Measurements from ENCODE around the gene EFEMP1.
"Not testable (repeated sequence)": the region's sequence is repeated elsewhere in the genome, so short reads cannot be mapped to it uniquely, and the experiment has no call there.

EFEMP1 gene

DNA sequence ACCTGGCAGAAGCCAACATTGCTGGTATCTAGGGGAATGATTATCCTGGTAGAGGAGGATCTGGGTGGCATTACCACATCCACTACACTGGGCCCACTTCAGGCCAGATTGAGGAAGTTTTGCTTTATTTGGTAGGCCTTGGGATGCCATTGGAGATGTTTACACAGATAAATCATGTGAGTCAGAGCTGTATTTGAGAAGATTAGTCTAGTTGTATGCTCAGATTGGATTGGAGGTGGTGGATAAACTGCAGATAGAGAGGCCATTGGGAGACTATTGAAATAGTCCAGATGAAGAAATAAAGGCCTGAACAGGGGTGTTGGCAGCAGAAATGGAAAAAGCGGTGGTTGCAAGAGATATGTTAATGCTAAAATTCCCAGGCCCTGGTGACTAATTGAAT lies 81.5 kb downstream of the EFEMP1 start:
- H3K36me3 ChIP-seq (ENCODE audit: insufficient read depth, low read length) = no peaks in the 10 kb centered on the region
- H3K27me3 ChIP-seq (ENCODE audit: insufficient read depth, low read length) = no peaks in the 10 kb centered on the region
- no peaks in the 10 kb centered on the region for H3K9me3 ChIP-seq (ENCODE audit: low read length)
- H3K4me1 ChIP-seq (ENCODE audit: insufficient read depth, low read length) = peaks cover 13% of the 10 kb centered on the region
- no peak overlapping the region for H3K4me3 ChIP-seq (ENCODE audit: low read length)
- H2AFZ ChIP-seq (ENCODE audit: low read depth, low read length) = no peak overlapping the region

DNA sequence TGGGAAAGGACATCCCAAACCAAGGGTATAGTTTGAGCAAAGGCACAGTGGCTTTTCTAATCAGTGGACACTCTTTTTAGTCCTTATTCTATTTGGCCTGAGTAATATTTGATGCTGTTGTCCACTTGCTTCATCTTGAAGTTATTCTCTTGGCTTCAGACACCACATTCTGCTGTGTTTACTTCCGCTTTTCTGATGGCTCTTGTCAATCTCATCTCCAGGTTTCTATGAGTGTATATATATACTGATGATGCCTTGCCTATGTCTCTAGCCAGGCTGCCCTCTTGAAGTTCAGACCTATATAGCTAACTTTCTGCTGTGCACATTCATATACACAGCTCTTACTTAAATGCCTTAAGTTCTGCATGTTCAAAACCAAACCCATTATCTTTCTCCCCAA lies 83.1 kb downstream of the EFEMP1 start:
- Histone ChIP-seq H3K36me3 (ENCODE audit: insufficient read depth, low read length) (no peaks in the 10 kb centered on the region), H3K9me3 (ENCODE audit: low read length) (no peaks in the 10 kb centered on the region), H3K4me1 (ENCODE audit: insufficient read depth, low read length) (peaks cover 13% of the 10 kb centered on the region), H2AFZ (ENCODE audit: low read depth, low read length) (no peak overlapping the region), H3K4me3 (ENCODE audit: low read length) (no peak overlapping the region), H3K27me3 (ENCODE audit: insufficient read depth, low read length) (no peaks in the 10 kb centered on the region)

DNA sequence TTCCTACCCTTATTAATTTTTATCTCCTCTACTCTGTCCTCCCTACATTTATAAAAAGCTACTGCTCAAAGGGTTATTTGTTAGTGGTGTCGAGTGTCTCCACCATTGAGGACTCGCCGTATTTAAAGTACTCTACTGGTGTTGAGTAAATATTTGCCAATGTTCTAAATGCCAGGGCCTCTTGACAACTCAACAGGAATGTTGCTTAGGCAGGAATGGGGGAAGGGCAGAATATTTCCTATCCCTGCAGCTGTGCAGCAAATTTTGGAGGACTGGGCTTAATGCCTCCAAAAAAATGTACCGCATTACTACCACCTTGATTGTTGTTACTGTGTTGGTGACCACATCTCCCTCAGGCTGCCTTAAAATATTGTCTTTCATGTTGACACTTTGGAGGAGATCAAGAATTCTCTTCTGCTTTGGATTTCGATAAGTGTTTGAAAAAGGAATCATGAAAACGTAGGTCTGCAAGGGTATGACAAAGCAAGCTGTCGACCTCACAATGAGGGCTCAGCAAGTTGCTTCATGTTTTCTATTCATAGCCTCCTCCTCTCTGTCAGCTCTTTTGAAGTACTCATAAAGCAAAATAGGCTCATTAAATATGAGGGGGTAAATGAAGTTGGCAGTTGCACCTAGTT lies 84.3 kb downstream of the EFEMP1 start:
- H3K27me3 ChIP-seq (ENCODE audit: insufficient read depth, low read length) = no peaks in the 10 kb centered on the region

GRCh38 chr2:55838653-55839052 lies 84.9 kb downstream of the EFEMP1 start:
- Histone ChIP-seq H3K4me3 (ENCODE audit: low read length) (no peak overlapping the region), H2AFZ (ENCODE audit: low read depth, low read length) (no peak overlapping the region), H3K36me3 (ENCODE audit: insufficient read depth, low read length) (no peaks in the 10 kb centered on the region), H3K27me3 (ENCODE audit: insufficient read depth, low read length) (no peaks in the 10 kb centered on the region), H3K4me1 (ENCODE audit: insufficient read depth, low read length) (peaks cover 13% of the 10 kb centered on the region), H3K9me3 (ENCODE audit: low read length) (no peaks in the 10 kb centered on the region)

More for the DNA sequence above, 84.3 kb downstream of the EFEMP1 start:
- H3K4me3 ChIP-seq (ENCODE audit: low read length) = no peak overlapping the region
- H3K9me3 ChIP-seq (ENCODE audit: low read length) = no peaks in the 10 kb centered on the region
- H3K4me1 ChIP-seq (ENCODE audit: insufficient read depth, low read length) = peaks cover 13% of the 10 kb centered on the region
- no peak overlapping the region for H2AFZ ChIP-seq (ENCODE audit: low read depth, low read length)
- H3K36me3 ChIP-seq (ENCODE audit: insufficient read depth, low read length) = no peaks in the 10 kb centered on the region

- not testable (repeated sequence) for H3K36me3 ChIP-seq (ENCODE audit: insufficient read depth, low read length); H2AFZ ChIP-seq (ENCODE audit: low read depth, low read length); H3K9me3 ChIP-seq (ENCODE audit: low read length); H3K27me3 ChIP-seq (ENCODE audit: insufficient read depth, low read length); H3K4me3 ChIP-seq (ENCODE audit: low read length)
- H3K4me1 ChIP-seq (ENCODE audit: insufficient read depth, low read length) = peaks cover 13% of the 10 kb centered on the region
Observed at GRCh38 chr2:55838117-55838516, 85.5 kb downstream of the EFEMP1 start.

GRCh38 chr2:55837073-55837472 lies 86.5 kb downstream of the EFEMP1 start:
- no peaks in the 10 kb centered on the region for H3K9me3 ChIP-seq (ENCODE audit: low read length)
- H3K4me1 ChIP-seq (ENCODE audit: insufficient read depth, low read length) = peaks cover 13% of the 10 kb centered on the region
- H3K36me3 ChIP-seq (ENCODE audit: insufficient read depth, low read length) = no peaks in the 10 kb centered on the region
- no peaks in the 10 kb centered on the region for H3K27me3 ChIP-seq (ENCODE audit: insufficient read depth, low read length)
- H2AFZ ChIP-seq (ENCODE audit: low read depth, low read length) = peak overlapping the region; percentile 67
- H3K4me3 ChIP-seq (ENCODE audit: low read length) = no peak overlapping the region

GRCh38 chr2:55831671-55832410 lies 91.7 kb downstream of the EFEMP1 start:
- not testable (repeated sequence) for H3K4me1 ChIP-seq (ENCODE audit: insufficient read depth, low read length); H3K36me3 ChIP-seq (ENCODE audit: insufficient read depth, low read length); H3K4me3 ChIP-seq (ENCODE audit: low read length); H2AFZ ChIP-seq (ENCODE audit: low read depth, low read length); H3K27me3 ChIP-seq (ENCODE audit: insufficient read depth, low read length); H3K9me3 ChIP-seq (ENCODE audit: low read length)

- no peaks in the 10 kb centered on the region for H3K9me3 ChIP-seq (ENCODE audit: low read length)
- no peaks in the 10 kb centered on the region for H3K27me3 ChIP-seq (ENCODE audit: insufficient read depth, low read length)
- no peaks in the 10 kb centered on the region for H3K4me1 ChIP-seq (ENCODE audit: insufficient read depth, low read length)
- H2AFZ ChIP-seq (ENCODE audit: low read depth, low read length) = no peak overlapping the region
- H3K36me3 ChIP-seq (ENCODE audit: insufficient read depth, low read length) = no peaks in the 10 kb centered on the region
- H3K4me3 ChIP-seq (ENCODE audit: low read length) = no peak overlapping the region
Observed at GRCh38 chr2:55827855-55828254, 95.7 kb downstream of the EFEMP1 start.

DNA sequence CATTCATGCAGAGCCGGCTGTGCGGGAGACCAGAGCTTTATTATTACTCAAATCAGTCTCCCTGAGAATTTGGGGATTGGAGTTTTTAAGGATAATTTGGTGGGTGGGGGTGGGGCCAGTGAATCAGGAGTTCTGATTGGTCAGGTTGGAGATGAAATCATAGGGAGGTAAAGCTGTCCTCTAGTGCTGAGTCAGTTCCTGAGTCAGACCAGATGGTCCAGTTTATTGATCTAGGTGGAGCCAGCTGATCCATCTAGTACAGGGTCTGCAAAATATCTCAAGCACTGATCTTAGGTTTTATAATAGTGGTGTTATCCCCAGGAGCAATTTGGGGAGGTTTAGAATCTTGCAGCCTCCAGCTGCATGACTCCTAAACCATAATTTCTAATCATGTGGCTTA lies 96.2 kb downstream of the EFEMP1 start:
- not testable (repeated sequence) for H3K9me3 ChIP-seq (ENCODE audit: low read length); H3K27me3 ChIP-seq (ENCODE audit: insufficient read depth, low read length); H3K4me3 ChIP-seq (ENCODE audit: low read length); H2AFZ ChIP-seq (ENCODE audit: low read depth, low read length); H3K4me1 ChIP-seq (ENCODE audit: insufficient read depth, low read length); H3K36me3 ChIP-seq (ENCODE audit: insufficient read depth, low read length)

DNA sequence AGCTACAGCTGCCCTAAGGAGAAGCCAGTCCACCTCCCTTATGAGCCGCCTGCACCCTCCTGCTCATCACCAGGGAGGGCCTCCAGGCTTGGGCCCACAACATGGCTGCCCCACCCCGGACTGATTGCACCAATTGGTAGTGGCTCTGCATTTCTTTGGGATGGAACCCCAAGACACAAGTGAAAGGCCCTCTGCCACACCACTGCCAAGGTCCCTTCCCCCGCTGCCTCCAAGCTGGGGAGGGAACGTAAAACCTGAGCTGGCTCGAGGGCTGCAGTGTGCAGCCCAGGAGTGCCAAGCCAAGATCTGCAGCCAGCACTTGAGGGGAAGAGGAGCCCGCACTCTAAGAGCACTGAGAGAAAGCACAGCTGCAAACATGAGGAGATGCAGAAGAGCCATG lies 97.3 kb downstream of the EFEMP1 start:
- H3K9me3 ChIP-seq (ENCODE audit: low read length) = no peaks in the 10 kb centered on the region
- H2AFZ ChIP-seq (ENCODE audit: low read depth, low read length) = no peak overlapping the region
- no peaks in the 10 kb centered on the region for H3K36me3 ChIP-seq (ENCODE audit: insufficient read depth, low read length)
- no peaks in the 10 kb centered on the region for H3K4me1 ChIP-seq (ENCODE audit: insufficient read depth, low read length)
- H3K4me3 ChIP-seq (ENCODE audit: low read length) = no peak overlapping the region
- H3K27me3 ChIP-seq (ENCODE audit: insufficient read depth, low read length) = no peaks in the 10 kb centered on the region

DNA sequence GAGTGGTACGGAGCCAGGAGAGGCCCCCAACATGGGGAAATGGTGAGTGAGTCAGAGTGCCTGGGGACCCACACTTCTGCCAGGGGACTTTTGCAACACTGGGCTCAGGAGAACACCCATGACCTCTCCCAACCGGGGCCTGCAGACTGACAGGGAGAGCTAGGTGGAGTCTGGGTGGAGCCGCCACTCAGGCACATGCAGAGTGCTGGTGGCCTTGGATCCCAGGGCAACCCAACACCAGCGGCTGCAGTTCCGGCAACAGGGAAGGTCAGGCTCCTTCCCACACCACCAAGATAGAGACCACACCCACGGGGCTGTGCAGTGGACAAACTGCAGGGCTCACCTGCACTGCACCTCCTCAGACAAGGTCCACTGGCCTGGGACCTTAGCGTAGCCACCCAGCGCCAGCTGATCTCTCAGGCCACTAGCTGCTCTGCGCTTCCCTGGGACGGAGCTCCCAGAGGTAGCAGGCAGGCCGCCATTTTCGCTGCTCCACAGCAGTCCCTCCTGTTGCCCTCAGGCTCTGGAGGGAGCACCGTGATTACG lies 99.0 kb downstream of the EFEMP1 start:
- Histone ChIP-seq H3K27me3 (ENCODE audit: insufficient read depth, low read length) (no peaks in the 10 kb centered on the region), H3K36me3 (ENCODE audit: insufficient read depth, low read length) (no peaks in the 10 kb centered on the region), H3K9me3 (ENCODE audit: low read length) (no peaks in the 10 kb centered on the region), H2AFZ (ENCODE audit: low read depth, low read length) (no peak overlapping the region), H3K4me1 (ENCODE audit: insufficient read depth, low read length) (no peaks in the 10 kb centered on the region), H3K4me3 (ENCODE audit: low read length) (no peak overlapping the region)

Data from neuron (in vitro differentiated cells).